ENCODE results near the gene CALCOCO1.

- no peak for TF ChIP-seq CTCF (IDR thresholded peaks at IDR 0.05)
- no peak for TF ChIP-seq POLR2A (IDR thresholded peaks at IDR 0.05)
Observed at GRCh38 chr12:53722450-53723041, 4.7 kb downstream of the CALCOCO1 start.
